CD4-positive, alpha-beta T cell (primary cell): Measurements from ENCODE around the gene BICDL2. TPM values are rescaled to one million over a fixed set of nuclear protein-coding genes. Genes with fewer than 3 reads are reported as not detected.

Source experiments
- ATAC-seq: fragments of 200-7000 bp; cut with Tn5 transposase; one replicate; pipeline ENCODE4 v1.10.0; 2022; ENCODE audit warnings: mild to moderate bottlenecking; ENCODE audit not compliant: poor library complexity
- CTCF ChIA-PET: fragments of 350-600 bp; sonication (Branson Sonifier 250); formaldehyde crosslinking; loops from one replicate; lab custom pipeline; 2021; ENCODE audit warnings: antibody characterized with exemption, inconsistent platforms; lab: Charles Lee
- POLR2A ChIA-PET: fragments of 350-600 bp; sonication (Branson Sonifier 250); formaldehyde crosslinking; loops from one replicate; lab custom pipeline; 2021; ENCODE audit warnings: antibody characterized with exemption, inconsistent platforms; lab: Charles Lee
- DNase-seq, 14 experiments: peaks; one replicate each; pipeline ENCODE4 v3.0.0-alpha.2; 2013 to 2020; ENCODE audit warnings: mixed read lengths in 2 of 14
- H3K27ac ChIP-seq, 2 donors: one replicate each; pipeline versions ENCODE4 v1.5.1 to v1.7.0; 2013; ENCODE audit warnings: low read length in 2 of 2, low read depth in 1 of 2, mild to moderate bottlenecking in 1 of 2
- H3K27me3 ChIP-seq, 2 experiments: 1 replicate in 1 of 2; 2 replicates in 1 of 2; pipeline versions ENCODE4 v1.6.1 to v1.7.0; 2013; ENCODE audit warnings: low read length in 2 of 2, control low read depth in 1 of 2, mild to moderate bottlenecking in 1 of 2, moderate library complexity in 1 of 2; ENCODE audit not compliant: insufficient read depth in 2 of 2, control insufficient read depth in 1 of 2
- H3K36me3 ChIP-seq: one replicate; pipeline ENCODE4 v1.6.1; 2013; ENCODE audit warnings: low read length, control low read depth; ENCODE audit not compliant: insufficient read depth
- H3K4me1 ChIP-seq: one replicate; pipeline ENCODE4 v1.6.1; 2013; ENCODE audit warnings: low read length, control low read depth; ENCODE audit not compliant: insufficient read depth
- H3K4me3 ChIP-seq: one replicate; pipeline ENCODE4 v1.5.1; 2013; ENCODE audit warnings: mild to moderate bottlenecking, low read length, moderate library complexity
- H3K9me3 ChIP-seq, 2 experiments: 1 replicate in 1 of 2; 2 replicates in 1 of 2; pipeline versions ENCODE4 v1.6.1 to v1.7.0; 2013; ENCODE audit warnings: low read length in 2 of 2, mild to moderate bottlenecking in 2 of 2, control low read depth in 1 of 2, moderate library complexity in 1 of 2; ENCODE audit not compliant: control insufficient read depth in 1 of 2, insufficient read depth in 1 of 2
- H3K27ac Mint-ChIP-seq: one replicate; pipeline ENCODE4 v1.8.0; 2020; ENCODE audit warnings: mixed read lengths
- H3K27me3 Mint-ChIP-seq: one replicate; pipeline ENCODE4 v1.8.0; 2021; ENCODE audit warnings: mixed read lengths
- H3K36me3 Mint-ChIP-seq: one replicate; pipeline ENCODE4 v1.8.0; 2021; ENCODE audit warnings: low read depth, mixed read lengths
- H3K4me1 Mint-ChIP-seq: one replicate; pipeline ENCODE4 v1.8.0; 2021; ENCODE audit warnings: low read depth, mixed read lengths
- H3K4me3 Mint-ChIP-seq: one replicate; pipeline ENCODE4 v1.8.0; 2020; ENCODE audit warnings: mild to moderate bottlenecking, mixed read lengths
- H3K9me3 Mint-ChIP-seq: one replicate; pipeline ENCODE4 v1.8.0; 2020; ENCODE audit warnings: mixed read lengths
- CTCF ChIP-seq: fragments of 200-600 bp; IDR thresholded peaks from one replicate; pipeline ENCODE4 v1.8.0; 2022; ENCODE audit warnings: antibody characterized with exemption, mild to moderate bottlenecking
- intact Hi-C, 2 experiments: fragments of 100-400 bp; cut with DNase I in 1 of 2; cut with micrococcal nuclease in 1 of 2; formaldehyde crosslinking; loops; one replicate each; pipeline versions ENCODE4 v1.15.1 to v1.9.0; 2023 to 2025; cut with DNase I, micrococcal nuclease
- total RNA-seq, 174 experiments: library from RNA in 2 of 174; stranded (reverse) in 2 of 174; gene quantifications; one replicate each; pipeline ENCODE4 v1.2.3 and lab custom pipeline; 2021 to 2026

BICDL2 gene
- total RNA-seq, 2 experiments from 2014 or later: not detected

GRCh38 chr16:3060339-3061127, 23.8 kb upstream of the BICDL2 start:
- Histone ChIP-seq H3K9me3 (no peaks in the 10 kb centered on the region), H3K27me3 (no peaks in the 10 kb centered on the region), H3K4me3 (no peak overlapping the region), H3K4me1 (peaks cover 84% of the 10 kb centered on the region), H3K27ac (no peak overlapping the region), H3K36me3 (peaks cover 3% of the 10 kb centered on the region)
- peak overlapping the region; percentile 83 for H3K27ac Mint-ChIP-seq
- TF ChIP-seq CTCF: no peak
- intact Hi-C loops: no loop called here
- H3K27me3 Mint-ChIP-seq: no peaks in the 10 kb centered on the region
- H3K36me3 Mint-ChIP-seq: peaks cover 13% of the 10 kb centered on the region
- DNase-seq: peak in 1 of 14 experiments; percentile 19
- H3K9me3 Mint-ChIP-seq: no peaks in the 10 kb centered on the region
- ATAC-seq: no peak
- H3K4me1 Mint-ChIP-seq: peaks cover 61% of the 10 kb centered on the region
- POLR2A ChIA-PET: interaction anchor here (0.9 to 5.4 kb wide), 11 partner anchors 10 to 139 kb away, joined by 3 to 70 read pairs (median 7); partner anchors contain the start of genes ZNF213 and ZSCAN10
- peak overlapping the region; percentile 95 for H3K4me3 Mint-ChIP-seq
- CTCF ChIA-PET: interaction anchor here (0.7 to 3.1 kb wide), 9 partner anchors 12 to 106 kb away, joined by 3 to 62 read pairs (median 3); partner anchors contain the start of genes TNFRSF12A and ZNF213

- H3K36me3 Mint-ChIP-seq: peaks cover 15% of the 10 kb centered on the region
- ChIA-PET POLR2A (interaction anchor here (0.9 to 5.4 kb wide), 12 partner anchors 11 to 139 kb away, joined by 3 to 70 read pairs (median 6); partner anchors contain the start of genes ZNF213 and ZSCAN10), CTCF (interaction anchor here (0.7 to 3.1 kb wide), 19 partner anchors 12 to 101 kb away, joined by 3 to 62 read pairs (median 4); partner anchors contain the start of genes TNFRSF12A and ZNF213)
- no peak for DNase-seq
- peaks cover 64% of the 10 kb centered on the region for H3K4me1 Mint-ChIP-seq
- H3K27ac ChIP-seq: peak overlapping the region; percentile 64 to 74
- no peak for ATAC-seq
- no peaks in the 10 kb centered on the region for H3K27me3 ChIP-seq
- H3K27ac Mint-ChIP-seq: peak overlapping the region; percentile 83
- H3K4me3 Mint-ChIP-seq: peak overlapping the region; percentile 95
- intact Hi-C loops: loop anchor here (1.0 to 5.0 kb wide), 6 partner anchors 35 to 107 kb away; no protein-coding TSS in a partner anchor
- H3K4me1 ChIP-seq: peaks cover 84% of the 10 kb centered on the region
- peaks cover 3% of the 10 kb centered on the region for H3K36me3 ChIP-seq
- H3K9me3 Mint-ChIP-seq: no peaks in the 10 kb centered on the region
- peak overlapping the region; percentile 87 for H3K4me3 ChIP-seq
- H3K27me3 Mint-ChIP-seq: no peaks in the 10 kb centered on the region
- TF ChIP-seq CTCF: no peak
- no peaks in the 10 kb centered on the region for H3K9me3 ChIP-seq
Observed at GRCh38 chr16:3059723-3060242, 23.0 kb upstream of the BICDL2 start.

- ChIA-PET POLR2A (interaction anchor here (0.9 to 5.4 kb wide), 18 partner anchors 9 to 140 kb away, joined by 3 to 70 read pairs (median 5); partner anchors contain the start of genes ZNF213 and ZSCAN10), CTCF (interaction anchor here (0.7 to 3.1 kb wide), 29 partner anchors 11 to 224 kb away, joined by 3 to 62 read pairs (median 5); partner anchors contain the start of genes TNFRSF12A and ZNF213)
- TF ChIP-seq CTCF: peak; percentile 88
- H3K27me3 ChIP-seq: no peaks in the 10 kb centered on the region
- H3K27ac Mint-ChIP-seq: peak overlapping the region; percentile 83
- peaks cover 84% of the 10 kb centered on the region for H3K4me1 ChIP-seq
- peak; percentile 88 for ATAC-seq
- H3K9me3 ChIP-seq: no peaks in the 10 kb centered on the region
- intact Hi-C loops: loop anchor here (1.0 to 5.0 kb wide), 6 partner anchors 35 to 108 kb away; no protein-coding TSS in a partner anchor
- peak overlapping the region; percentile 87 for H3K4me3 ChIP-seq
- peaks cover 18% of the 10 kb centered on the region for H3K36me3 Mint-ChIP-seq
- peaks cover 60% of the 10 kb centered on the region for H3K4me1 Mint-ChIP-seq
- H3K9me3 Mint-ChIP-seq: no peaks in the 10 kb centered on the region
- H3K36me3 ChIP-seq: peaks cover 3% of the 10 kb centered on the region
- H3K4me3 Mint-ChIP-seq: peak overlapping the region; percentile 95
- H3K27ac ChIP-seq: peak overlapping the region; percentile 72 to 74
- peak; percentile 70 to 95 (median 86) for DNase-seq
- H3K27me3 Mint-ChIP-seq: no peaks in the 10 kb centered on the region
Observed at GRCh38 chr16:3059041-3059722, 22.4 kb upstream of the BICDL2 start.
